Neural cell (in vitro differentiated cells): ENCODE data around the gene RUFY2. TPM values are rescaled to one million over a fixed set of nuclear protein-coding genes. Genes with fewer than 3 reads are reported as not detected.

Experiments
- H2AFZ ChIP-seq: fragments of 200-600, 300-800 bp; sonication (generic), shearing (Covaris generic); 2 replicates; pipeline ENCODE4 v1.6.0; 2014; ENCODE audit warnings: low read depth, mild to moderate bottlenecking, antibody characterized with exemption, low read length, moderate library complexity
- H3F3A ChIP-seq: fragments of 200-600 bp; shearing (Covaris generic); 2 replicates; pipeline ENCODE4 v1.6.1; 2016; ENCODE audit warnings: mild to moderate bottlenecking, moderate library complexity, mixed read lengths, antibody characterized with exemption, low read length; ENCODE audit not compliant: insufficient read depth, poor library complexity, severe bottlenecking
- H3K27ac ChIP-seq: fragments of 200-600, 300-800 bp; sonication (generic), shearing (Covaris generic); 2 replicates; pipeline ENCODE4 v1.5.1; 2014; ENCODE audit warnings: mild to moderate bottlenecking, low read length, moderate library complexity
- H3K27me3 ChIP-seq: fragments of 300-800, 200-600 bp; sonication (generic), shearing (Covaris generic); 2 replicates; pipeline ENCODE4 v1.6.0; 2014; ENCODE audit warnings: mild to moderate bottlenecking, low read depth, low read length, moderate library complexity; ENCODE audit not compliant: insufficient read depth
- H3K36me3 ChIP-seq: fragments of 300-800, 200-600 bp; sonication (generic), shearing (Covaris generic); 2 replicates; pipeline ENCODE4 v1.5.1; 2014; ENCODE audit warnings: mild to moderate bottlenecking, antibody characterized with exemption, low read length, moderate library complexity; ENCODE audit not compliant: insufficient read depth
- H3K4me2 ChIP-seq: fragments of 300-800, 200-600 bp; sonication (generic), shearing (Covaris generic); 2 replicates; pipeline ENCODE4 v1.6.0; 2014; ENCODE audit warnings: mild to moderate bottlenecking, low read length
- H3K4me3 ChIP-seq: fragments of 300-800, 200-600 bp; sonication (generic), shearing (Covaris generic); 2 replicates; pipeline ENCODE4 v1.5.1; 2014; ENCODE audit warnings: mild to moderate bottlenecking, low read length, moderate library complexity
- H3K79me2 ChIP-seq: fragments of 200-600 bp; shearing (Covaris generic); replicated peaks from 2 replicates; pipeline ENCODE4 v1.6.0; 2014; ENCODE audit warnings: mild to moderate bottlenecking, low read length, moderate library complexity; ENCODE audit not compliant: insufficient read depth
- H3K9ac ChIP-seq: fragments of 300-800, 200-600 bp; sonication (generic), shearing (Covaris generic); 2 replicates; pipeline ENCODE4 v1.6.1; 2016; ENCODE audit warnings: mild to moderate bottlenecking, low read length, mixed read lengths
- H3K9me2 ChIP-seq: fragments of 200-600 bp; shearing (Covaris generic); 2 replicates; pipeline ENCODE4 v1.6.1; 2016; ENCODE audit warnings: mild to moderate bottlenecking, low read length, mixed read lengths; ENCODE audit not compliant: insufficient read depth
- H3K9me3 ChIP-seq: fragments of 200-600, 300-800 bp; sonication (generic), shearing (Covaris generic); 2 replicates; pipeline ENCODE4 v1.6.1; 2016; ENCODE audit warnings: mild to moderate bottlenecking, mixed run types, low read length, moderate library complexity, mixed read lengths
- H4K20me1 ChIP-seq: fragments of 200-600 bp; shearing (Covaris generic); 2 replicates; pipeline ENCODE4 v1.6.1; 2016; ENCODE audit warnings: mild to moderate bottlenecking, mixed run types; ENCODE audit not compliant: insufficient read depth
- EP300 ChIP-seq: fragments of 450-650 bp; conservative IDR thresholded peaks from 2 replicates; pipeline ENCODE4 v1.6.1; 2014; ENCODE audit warnings: antibody characterized with exemption, mild to moderate bottlenecking, moderate library complexity; ENCODE audit not compliant: poor library complexity, severe bottlenecking
- EZH2 ChIP-seq: fragments of 200-600, 300-800 bp; shearing (Covaris generic), sonication (generic); IDR thresholded peaks from 2 replicates; pipeline ENCODE4 v1.6.1; 2014; ENCODE audit warnings: antibody characterized with exemption, low read length, borderline replicate concordance, mild to moderate bottlenecking; ENCODE audit not compliant: insufficient read depth, poor library complexity, severe bottlenecking
- MXI1 ChIP-seq: fragments of 450-650 bp; conservative IDR thresholded peaks from 2 replicates; pipeline ENCODE4 v1.6.1; 2014; ENCODE audit warnings: antibody characterized with exemption, mild to moderate bottlenecking; ENCODE audit not compliant: poor library complexity, severe bottlenecking
- POLR2AphosphoS5 ChIP-seq: IDR thresholded peaks from 2 replicates; pipeline ENCODE4 v1.6.1; 2012
- RAD21 ChIP-seq: fragments of 450-650 bp; conservative IDR thresholded peaks from 2 replicates; pipeline ENCODE4 v1.6.1; 2014; ENCODE audit warnings: antibody characterized with exemption, mild to moderate bottlenecking, moderate library complexity
- SMC3 ChIP-seq: fragments of 450-650 bp; conservative IDR thresholded peaks from 2 replicates; pipeline ENCODE4 v1.6.1; 2014; ENCODE audit warnings: antibody characterized with exemption, mild to moderate bottlenecking, moderate library complexity; ENCODE audit not compliant: poor library complexity
- TAF1 ChIP-seq: IDR thresholded peaks from 2 replicates; pipeline ENCODE4 v1.6.1; 2012; ENCODE audit warnings: low read depth
- polyA plus RNA-seq: library from polyadenylated mRNA; depleted of rRNA; stranded (reverse); fragments of >200 nt; gene quantifications from 2 replicates; pipeline ENCODE4 v1.2.3, GENCODE V29; 2014
- TF ChIP-seq, protein P1 (sequence below): fragments of 450-650 bp; IDR thresholded peaks from 2 replicates; pipeline ENCODE4 v1.5.1; 2014; ENCODE audit warnings: antibody characterized with exemption, mild to moderate bottlenecking, moderate library complexity; ENCODE audit not compliant: poor library complexity, severe bottlenecking
- TF ChIP-seq, protein P2 (sequence below): IDR thresholded peaks from 2 replicates; pipeline ENCODE4 v1.6.1; 2012; ENCODE audit warnings: borderline replicate concordance

Gene RUFY2
- polyA plus RNA-seq, 1 donor from 2014 or later, result 168 TPM

DNA sequence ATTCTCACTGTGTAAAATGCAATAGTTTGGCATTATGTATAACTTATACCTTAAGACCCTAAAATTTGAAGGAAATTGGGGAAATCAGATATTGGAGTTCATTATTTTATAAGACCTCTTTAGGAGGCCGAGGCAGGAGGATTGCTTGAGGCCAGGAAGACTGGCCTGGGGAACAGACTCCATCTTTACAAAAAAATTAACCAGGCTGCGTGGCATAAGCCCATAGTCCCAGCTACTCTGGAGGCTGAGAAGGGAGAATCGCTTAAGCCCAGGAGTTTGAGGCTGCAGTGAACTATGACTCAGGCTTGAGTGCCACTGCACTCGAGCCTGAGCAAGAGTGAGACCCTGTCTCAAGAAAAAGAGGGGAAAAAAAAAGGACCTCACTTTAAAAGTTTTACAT is 60.3 kb downstream of the RUFY2 start:
- no peak for TF ChIP-seq SMC3
- no peak overlapping the region for H3K4me3 ChIP-seq
- H4K20me1 ChIP-seq, result peaks cover 4% of the 10 kb centered on the region
- peaks cover 6% of the 10 kb centered on the region for H3K36me3 ChIP-seq
- H2AFZ ChIP-seq, result no peak overlapping the region
- peaks cover 10% of the 10 kb centered on the region for H3F3A ChIP-seq
- H3K9ac ChIP-seq, result no peak overlapping the region
- peaks cover 12% of the 10 kb centered on the region for H3K79me2 ChIP-seq
- H3K27me3 ChIP-seq, result no peaks in the 10 kb centered on the region
- no peak overlapping the region for H3K27ac ChIP-seq
- no peaks in the 10 kb centered on the region for H3K9me2 ChIP-seq
- no peaks in the 10 kb centered on the region for H3K9me3 ChIP-seq
- H3K4me2 ChIP-seq, result no peak overlapping the region

DNA sequence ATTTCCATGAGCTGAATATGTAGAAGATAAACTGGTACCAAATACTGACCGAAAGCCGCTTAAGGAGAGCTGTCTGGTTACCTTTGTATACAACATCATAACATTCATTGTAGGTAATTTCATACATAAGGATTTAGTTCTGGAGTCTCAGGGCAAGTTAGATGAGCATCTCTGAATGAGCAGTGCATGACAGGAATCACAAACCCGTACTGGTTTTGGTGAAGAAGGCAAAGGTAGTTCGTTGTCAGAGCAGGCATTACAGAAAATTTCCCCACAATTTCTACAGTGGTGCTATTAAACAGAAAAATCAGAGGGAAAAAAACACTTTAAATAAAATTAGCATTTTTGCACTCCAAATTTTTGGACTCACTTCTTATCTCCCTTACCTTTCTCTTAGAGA is 61.5 kb downstream of the RUFY2 start:
- no peaks in the 10 kb centered on the region for H3K9me2 ChIP-seq
- TF ChIP-seq MXI1, result no peak
- TF ChIP-seq EZH2, result no peak
- no peaks in the 10 kb centered on the region for H3K27me3 ChIP-seq
- H3K9ac ChIP-seq, result no peak overlapping the region
- no peak overlapping the region for H3K4me3 ChIP-seq
- peaks cover 13% of the 10 kb centered on the region for H3F3A ChIP-seq
- no peak overlapping the region for H3K27ac ChIP-seq
- H3K36me3 ChIP-seq, result peaks cover 15% of the 10 kb centered on the region
- no peak overlapping the region for H2AFZ ChIP-seq
- H3K4me2 ChIP-seq, result no peak overlapping the region
- peaks cover 22% of the 10 kb centered on the region for H3K79me2 ChIP-seq
- H3K9me3 ChIP-seq, result no peaks in the 10 kb centered on the region
- H4K20me1 ChIP-seq, result peaks cover 8% of the 10 kb centered on the region

DNA sequence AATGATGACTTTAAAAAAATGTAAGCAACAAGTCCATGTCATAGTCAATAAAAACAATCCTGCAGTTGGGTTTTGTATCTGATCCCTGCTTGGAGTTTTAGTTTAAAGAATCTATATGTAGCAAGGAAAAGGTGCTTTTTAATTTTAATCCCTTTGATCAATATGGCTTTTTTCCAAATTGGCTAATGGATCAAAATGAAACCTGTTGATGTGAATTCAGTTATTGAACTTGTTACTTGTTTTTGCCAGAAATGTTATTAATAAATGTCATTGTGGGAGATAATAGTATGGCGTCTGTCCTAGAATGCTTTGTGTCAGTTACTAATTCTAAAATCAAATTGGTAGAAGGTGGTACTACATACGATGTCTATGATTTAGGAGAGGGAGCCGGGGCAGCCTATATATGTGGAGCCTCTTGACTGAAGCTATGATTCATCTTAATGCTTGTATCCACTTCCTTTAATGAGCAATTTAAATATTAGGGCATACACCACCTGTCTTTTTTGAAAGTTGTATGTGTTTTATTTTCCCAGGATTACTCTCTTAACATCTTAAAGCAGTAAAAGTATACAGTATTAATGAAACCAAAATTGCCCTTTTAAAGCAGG is 64.1 kb downstream of the RUFY2 start:
- H3K36me3 ChIP-seq, result peaks cover 15% of the 10 kb centered on the region
- no peak overlapping the region for H3K4me3 ChIP-seq
- H3K9me3 ChIP-seq, result no peaks in the 10 kb centered on the region
- H3F3A ChIP-seq, result peaks cover 17% of the 10 kb centered on the region
- H3K9ac ChIP-seq, result no peak overlapping the region
- no peaks in the 10 kb centered on the region for H3K27me3 ChIP-seq
- H4K20me1 ChIP-seq, result peaks cover 27% of the 10 kb centered on the region
- no peak overlapping the region for H3K4me2 ChIP-seq
- H2AFZ ChIP-seq, result no peak overlapping the region
- no peaks in the 10 kb centered on the region for H3K9me2 ChIP-seq
- no peak overlapping the region for H3K27ac ChIP-seq
- TF ChIP-seq SMC3 (no peak), EP300 (no peak), TAF1 (no peak), EZH2 (no peak), POLR2AphosphoS5 (no peak), MXI1 (no peak), RAD21 (no peak)
- TF ChIP-seq, protein P1, sequence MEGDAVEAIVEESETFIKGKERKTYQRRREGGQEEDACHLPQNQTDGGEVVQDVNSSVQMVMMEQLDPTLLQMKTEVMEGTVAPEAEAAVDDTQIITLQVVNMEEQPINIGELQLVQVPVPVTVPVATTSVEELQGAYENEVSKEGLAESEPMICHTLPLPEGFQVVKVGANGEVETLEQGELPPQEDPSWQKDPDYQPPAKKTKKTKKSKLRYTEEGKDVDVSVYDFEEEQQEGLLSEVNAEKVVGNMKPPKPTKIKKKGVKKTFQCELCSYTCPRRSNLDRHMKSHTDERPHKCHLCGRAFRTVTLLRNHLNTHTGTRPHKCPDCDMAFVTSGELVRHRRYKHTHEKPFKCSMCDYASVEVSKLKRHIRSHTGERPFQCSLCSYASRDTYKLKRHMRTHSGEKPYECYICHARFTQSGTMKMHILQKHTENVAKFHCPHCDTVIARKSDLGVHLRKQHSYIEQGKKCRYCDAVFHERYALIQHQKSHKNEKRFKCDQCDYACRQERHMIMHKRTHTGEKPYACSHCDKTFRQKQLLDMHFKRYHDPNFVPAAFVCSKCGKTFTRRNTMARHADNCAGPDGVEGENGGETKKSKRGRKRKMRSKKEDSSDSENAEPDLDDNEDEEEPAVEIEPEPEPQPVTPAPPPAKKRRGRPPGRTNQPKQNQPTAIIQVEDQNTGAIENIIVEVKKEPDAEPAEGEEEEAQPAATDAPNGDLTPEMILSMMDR, result no peak
- TF ChIP-seq, protein P2, sequence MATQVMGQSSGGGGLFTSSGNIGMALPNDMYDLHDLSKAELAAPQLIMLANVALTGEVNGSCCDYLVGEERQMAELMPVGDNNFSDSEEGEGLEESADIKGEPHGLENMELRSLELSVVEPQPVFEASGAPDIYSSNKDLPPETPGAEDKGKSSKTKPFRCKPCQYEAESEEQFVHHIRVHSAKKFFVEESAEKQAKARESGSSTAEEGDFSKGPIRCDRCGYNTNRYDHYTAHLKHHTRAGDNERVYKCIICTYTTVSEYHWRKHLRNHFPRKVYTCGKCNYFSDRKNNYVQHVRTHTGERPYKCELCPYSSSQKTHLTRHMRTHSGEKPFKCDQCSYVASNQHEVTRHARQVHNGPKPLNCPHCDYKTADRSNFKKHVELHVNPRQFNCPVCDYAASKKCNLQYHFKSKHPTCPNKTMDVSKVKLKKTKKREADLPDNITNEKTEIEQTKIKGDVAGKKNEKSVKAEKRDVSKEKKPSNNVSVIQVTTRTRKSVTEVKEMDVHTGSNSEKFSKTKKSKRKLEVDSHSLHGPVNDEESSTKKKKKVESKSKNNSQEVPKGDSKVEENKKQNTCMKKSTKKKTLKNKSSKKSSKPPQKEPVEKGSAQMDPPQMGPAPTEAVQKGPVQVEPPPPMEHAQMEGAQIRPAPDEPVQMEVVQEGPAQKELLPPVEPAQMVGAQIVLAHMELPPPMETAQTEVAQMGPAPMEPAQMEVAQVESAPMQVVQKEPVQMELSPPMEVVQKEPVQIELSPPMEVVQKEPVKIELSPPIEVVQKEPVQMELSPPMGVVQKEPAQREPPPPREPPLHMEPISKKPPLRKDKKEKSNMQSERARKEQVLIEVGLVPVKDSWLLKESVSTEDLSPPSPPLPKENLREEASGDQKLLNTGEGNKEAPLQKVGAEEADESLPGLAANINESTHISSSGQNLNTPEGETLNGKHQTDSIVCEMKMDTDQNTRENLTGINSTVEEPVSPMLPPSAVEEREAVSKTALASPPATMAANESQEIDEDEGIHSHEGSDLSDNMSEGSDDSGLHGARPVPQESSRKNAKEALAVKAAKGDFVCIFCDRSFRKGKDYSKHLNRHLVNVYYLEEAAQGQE, result no peak
- peaks cover 47% of the 10 kb centered on the region for H3K79me2 ChIP-seq
